OCI-M2 (cell line): Measurements from ENCODE around the gene ENAH.
"Not testable (repeated sequence)": the region's sequence is repeated elsewhere in the genome, so short reads cannot be mapped to it uniquely, and the experiment has no call there.

ENCODE experiments used
- DNase-seq: peaks from one replicate; lab custom pipeline; 2025; ENCODE audit not compliant: unreplicated experiment; lab: John Stamatoyannopoulos, UW

Gene ENAH

DNA sequence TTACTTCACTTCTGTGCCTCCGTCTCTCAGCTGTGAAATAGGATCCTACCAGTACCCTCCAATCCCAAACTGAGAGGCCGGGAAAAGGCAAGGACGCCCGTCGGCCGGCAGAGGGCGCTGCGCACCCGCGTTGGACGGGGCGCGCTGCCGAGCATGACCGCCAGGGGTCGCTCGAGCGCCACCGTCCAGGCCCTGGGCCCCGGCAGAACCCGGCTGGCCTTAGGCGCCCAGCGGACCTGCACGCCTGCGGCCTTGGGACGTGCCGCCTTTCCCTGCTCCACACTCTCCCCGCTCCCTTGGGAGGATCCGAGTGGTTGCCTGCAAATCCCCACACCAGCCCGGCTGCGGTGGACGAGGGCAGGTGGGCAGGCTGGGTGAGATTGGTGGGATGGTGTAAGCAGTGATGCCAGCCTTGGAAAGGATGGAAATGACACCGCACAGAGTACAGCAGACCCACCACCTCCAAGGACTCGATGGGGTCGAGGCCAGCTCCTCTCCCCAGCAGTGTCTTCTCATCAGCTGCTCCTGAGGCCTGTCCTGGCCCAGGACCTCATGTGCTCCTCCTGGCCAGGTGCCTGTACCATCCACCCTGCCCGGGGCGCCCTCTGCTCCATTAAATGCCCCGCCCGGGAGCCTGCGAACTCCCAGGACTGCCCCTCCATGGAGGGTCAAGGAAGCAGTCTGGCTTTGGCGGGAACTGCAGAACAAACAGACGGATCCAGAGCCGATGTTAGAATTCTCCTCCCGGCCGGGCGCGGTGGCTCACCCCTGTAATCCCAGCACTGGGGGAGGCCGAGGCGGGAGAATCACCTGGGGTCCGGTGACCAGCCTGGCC, 177.7 kb downstream of the ENAH start:
- no peak for DNase-seq

DNA sequence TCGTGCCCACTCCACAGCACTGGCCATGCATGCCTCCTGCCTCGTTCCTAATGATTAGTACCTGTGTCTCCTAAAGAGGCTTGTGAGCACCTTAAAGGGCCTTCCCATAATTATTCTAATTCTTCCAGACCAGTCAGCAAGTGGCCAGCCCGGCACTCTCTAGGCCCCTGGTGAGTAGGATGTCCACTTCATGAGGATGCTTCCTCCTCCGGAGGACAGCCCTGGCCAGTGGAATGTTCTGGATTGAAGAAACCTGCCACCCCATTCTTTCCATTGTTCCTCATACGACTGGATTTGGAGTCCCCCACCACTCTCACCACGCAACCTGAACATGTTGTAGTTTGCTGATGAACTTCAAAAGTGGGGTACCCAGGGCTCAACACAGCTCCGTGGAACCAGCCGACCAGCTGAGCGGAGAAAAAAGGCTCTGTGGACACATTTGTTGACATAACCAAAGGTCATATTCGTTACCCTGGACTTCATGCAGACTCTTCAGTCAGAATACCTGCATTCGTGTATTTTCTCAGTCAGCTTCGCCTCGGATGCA, 178.4 kb downstream of the ENAH start:
- DNase-seq: no peak

DNA sequence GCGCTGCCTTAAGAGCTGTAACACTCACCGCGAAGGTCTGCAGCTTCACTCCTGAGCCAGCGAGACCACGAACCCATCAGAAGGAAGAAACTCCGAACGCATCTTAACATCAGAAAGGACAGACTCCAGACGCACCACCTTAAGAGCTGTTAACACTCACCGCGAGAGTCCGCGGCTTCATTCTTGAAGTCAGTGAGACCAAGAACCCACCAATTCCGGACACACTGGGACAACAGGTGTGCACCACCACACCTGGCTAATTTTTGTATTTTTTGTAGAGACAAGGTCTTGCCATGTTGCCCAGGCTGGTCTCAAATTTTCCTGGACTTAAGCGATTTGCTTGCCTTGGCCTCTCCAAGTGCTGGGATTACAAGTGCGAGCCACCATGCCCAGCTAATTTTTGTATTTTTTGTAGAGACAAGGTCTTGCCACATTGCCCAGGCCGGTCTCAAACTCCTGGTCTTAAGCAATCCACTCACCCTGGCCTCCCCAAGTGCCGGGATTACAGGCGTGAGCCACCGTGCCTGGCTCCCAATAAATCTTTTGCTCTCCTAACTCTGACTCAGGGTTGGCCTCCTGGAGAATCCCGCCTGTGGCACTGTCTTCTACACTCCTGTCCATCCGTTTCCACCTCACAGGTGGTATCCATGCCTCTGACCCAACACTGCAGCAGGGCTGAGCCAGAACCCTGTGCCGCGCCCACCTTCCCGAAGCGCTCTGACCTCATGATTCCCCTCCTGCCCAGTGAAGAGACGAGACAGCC, 179.1 kb downstream of the ENAH start:
- not testable (repeated sequence) for DNase-seq

DNA sequence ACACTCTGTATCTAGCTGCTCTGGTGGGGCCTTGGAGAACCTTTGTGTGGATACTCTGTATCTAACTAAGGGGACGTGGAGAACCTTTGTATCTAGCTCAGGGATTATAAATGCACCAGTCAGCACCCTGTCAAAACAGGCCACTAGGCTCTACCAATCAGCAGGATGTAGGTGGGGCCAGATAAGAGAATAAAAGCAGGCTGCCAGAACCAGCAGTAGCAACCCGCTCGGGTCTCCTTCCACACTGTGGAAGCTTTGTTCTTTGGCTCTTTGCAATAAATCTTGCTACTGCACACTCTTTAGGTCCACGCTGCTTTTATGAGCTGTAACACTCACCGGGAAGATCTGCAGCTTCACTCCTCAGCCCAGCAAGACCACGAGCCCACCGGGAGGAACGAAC, 179.7 kb downstream of the ENAH start:
- DNase-seq: not testable (repeated sequence)

DNA sequence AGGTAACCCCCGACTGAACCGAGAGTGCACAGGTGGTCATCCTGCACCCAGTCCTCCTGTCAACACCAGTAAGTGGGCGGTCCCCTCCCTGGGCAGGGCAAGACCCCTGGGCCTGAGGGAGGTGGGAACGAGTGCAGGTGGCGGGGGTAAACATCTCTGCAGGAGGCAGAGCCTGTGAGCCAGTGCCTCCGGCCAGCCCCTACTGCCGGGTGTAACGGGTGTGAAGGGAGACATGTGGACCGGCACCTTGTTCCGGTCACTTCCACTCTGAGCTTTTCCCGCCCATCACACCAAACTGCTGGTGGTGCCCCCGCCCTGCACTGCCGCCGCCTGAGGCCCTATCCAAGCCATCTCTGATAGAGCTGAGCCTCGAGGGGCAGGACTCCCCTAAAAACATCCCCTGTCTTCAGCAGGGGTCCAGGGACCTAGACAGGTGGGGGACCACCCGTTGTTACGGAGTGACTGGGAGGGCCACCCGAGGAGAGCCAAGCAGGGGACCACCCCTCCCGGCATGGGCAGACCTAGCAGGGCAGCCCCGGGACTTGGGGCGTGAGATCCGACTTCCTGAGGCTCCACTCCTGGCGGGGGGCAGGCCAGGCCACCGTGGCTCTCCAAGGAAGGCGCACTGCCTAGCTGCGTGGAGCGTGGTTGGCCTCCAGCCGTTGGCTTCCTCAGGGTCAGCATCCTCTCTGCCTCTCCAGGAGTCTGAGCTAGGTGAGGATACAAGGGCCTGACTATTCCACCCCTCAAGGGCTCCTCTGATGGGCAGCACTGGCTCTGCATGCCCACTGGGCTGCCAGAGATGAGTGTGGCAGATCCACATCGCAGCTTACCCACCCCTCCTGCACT, 181.2 kb downstream of the ENAH start:
- DNase-seq: no peak

- no peak for DNase-seq
These were observed 181.8 kb downstream of the ENAH start for GRCh38 chr1:225471109-225471452.

DNA sequence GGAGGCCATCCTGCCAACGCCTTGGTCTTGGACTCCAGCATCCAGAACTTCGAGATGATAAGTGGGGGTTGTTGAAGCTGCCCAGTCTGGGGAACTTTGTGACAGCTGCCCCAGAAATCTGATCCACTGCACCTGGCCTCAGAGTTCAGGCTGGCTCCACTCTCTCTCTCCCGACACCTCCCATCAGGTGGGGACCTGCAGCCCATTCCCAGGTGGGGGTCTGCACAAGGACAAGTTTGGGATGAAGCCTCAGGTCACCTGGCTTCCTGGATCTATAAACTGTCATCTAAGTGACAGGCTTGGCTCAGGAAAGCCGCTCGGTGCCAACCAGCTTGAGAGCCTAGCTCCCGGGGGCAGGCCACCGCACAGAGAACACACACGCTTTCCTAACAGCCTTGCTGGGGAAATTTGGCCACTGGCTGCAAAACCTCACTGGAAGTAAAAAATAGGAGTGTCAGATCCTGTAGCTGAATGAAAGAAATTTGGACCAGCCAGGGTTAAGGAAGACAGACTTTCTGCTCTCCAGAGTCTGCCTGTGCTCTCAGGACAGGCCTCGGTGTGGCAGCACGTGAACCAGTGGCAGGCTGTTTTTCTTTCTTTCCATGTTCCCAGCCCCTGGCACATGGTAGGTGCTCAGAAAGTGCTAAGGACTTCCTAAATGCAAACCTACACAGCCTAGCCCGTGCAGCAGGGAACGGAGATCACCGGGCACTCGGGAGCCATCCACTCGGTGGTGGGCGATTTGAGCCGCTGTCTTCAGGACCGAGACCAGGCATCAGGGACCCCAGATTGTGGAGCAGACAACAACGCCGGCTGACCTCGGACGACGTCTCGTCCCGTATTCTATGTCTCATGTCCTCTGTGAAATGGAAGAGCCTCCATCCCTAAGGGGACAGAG, 182.5 kb downstream of the ENAH start:
- DNase-seq: no peak

DNA sequence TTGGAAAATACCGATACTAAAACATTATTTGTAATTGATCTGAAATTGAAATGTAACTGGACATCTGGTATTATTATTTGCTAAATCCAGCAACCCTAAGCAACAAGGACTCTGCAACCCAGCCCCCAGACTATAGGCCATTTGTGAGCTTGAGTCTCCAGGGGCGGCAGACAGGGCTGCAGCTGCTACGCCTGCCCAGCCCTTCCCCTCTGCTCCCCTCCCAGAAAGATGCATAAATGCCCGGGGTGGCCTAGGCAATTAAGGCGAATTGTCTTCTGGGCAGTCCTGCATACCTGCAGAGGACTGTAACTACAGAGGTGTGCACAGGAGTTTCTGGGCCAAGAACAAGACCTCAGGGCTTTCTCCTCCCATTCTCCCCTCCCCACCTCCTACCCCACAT, 183.9 kb downstream of the ENAH start:
- DNase-seq: no peak

DNA sequence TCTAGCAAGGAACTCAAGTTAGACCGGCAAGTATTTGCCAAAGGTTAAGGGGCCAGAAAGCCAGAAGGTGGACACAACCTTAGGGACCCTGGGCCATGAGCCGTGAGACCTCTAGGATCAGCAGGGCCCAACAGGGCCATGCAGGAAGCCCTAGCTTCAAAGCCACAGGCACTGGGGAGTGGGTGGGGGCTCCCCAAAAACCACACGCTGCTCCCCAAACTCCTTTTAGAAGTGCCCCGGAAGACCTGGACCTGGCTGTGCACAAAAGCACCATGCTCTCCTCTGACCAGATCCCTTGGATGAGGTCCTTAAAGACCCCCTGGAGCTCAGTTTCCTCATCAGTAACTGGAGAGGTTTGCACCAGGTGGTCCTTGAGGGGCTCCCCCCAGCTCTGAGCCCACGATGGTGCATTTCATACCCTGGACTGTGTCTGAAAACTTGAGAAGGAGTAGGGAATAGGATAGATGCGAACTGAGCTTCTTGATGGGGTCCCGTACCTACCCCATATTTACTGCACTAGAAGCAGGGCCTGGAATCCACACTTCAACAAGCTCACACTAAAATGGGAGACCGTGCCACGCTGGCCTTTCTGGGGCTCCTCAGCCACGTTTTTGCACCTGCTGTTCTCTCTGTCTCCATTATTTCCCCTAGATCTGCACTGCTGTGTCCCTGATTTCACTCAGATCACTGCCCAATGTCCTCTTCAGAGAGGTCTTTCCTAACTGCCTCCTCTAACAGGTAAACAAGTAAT, 184.5 kb downstream of the ENAH start:
- no peak for DNase-seq

DNA sequence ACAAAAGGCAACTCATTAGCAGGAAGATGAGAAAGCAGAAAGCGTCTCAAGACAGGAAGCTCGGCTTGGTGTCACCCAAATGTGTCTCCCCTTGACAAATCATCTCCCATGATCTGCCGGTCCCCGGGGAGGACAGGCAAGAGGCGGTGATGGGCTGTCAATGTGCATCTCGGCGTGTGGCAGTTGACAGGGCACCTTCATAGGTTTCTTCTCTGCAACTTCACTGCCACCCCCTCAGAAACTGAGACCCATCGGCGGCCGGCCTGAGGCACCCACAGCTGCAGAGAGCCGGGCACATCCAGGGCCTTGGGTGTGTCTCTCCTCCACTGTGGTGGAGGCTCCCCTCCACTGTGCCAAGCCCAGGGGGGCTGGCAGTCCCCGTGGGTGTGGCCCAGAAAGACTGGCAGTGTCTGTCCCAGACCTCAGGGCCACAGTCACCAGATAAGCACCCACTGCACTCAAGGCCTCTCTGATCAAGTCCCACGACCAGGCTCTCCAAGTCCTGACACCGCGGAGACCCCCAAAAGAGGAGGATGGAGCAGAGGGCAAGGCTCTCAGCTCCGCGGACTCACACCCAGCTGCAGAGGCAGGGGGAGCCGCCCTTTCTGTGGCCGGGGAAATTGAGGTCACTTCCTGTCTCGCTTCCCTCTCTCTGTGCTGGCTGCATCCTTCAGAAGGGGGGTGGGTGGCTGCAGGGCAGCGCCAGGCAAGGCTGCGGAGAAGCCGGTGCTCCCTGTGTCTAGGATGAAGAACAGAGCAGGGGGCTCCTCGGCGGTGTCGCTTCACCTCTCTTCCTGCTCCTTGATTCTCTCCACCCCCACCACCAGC, 185.5 kb downstream of the ENAH start:
- DNase-seq: no peak

- DNase-seq: no peak
These were observed 186.1 kb downstream of the ENAH start for GRCh38 chr1:225466848-225467192.

DNA sequence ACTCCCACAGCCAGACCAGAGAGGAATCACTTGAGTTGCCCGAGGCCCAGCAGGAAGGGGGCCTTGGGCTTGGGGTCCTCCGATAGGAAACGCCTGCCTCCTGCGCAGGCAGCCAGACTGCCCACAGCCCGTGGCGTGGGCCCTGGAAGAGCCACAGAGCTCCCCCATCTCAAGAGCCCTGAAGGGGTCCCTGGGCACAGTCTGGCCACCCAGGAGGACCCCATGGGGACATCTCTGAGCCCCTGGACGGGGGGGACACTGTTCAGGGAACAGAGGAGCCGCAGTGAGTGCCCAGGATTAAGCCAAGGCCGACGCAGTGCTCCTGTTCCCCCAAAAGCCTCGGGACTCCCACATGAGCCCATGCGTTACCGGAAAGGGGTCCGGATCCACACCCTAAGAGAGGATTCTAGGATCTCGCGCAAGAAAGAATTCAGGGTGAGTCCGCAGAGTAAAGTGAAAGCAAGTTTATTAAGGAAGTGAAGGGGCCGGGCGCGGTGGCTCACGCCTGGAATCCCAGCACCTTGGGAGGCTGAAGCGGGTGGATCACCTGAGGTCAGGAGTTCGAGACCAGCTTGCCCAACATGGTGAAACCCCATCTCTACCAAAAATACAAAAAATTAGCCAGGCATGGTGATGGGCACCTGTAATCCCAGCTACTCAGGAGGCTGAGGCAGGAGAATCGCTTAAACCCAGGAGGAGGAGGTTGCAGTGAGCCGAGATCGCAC, 187.0 kb downstream of the ENAH start:
- no peak for DNase-seq

DNA sequence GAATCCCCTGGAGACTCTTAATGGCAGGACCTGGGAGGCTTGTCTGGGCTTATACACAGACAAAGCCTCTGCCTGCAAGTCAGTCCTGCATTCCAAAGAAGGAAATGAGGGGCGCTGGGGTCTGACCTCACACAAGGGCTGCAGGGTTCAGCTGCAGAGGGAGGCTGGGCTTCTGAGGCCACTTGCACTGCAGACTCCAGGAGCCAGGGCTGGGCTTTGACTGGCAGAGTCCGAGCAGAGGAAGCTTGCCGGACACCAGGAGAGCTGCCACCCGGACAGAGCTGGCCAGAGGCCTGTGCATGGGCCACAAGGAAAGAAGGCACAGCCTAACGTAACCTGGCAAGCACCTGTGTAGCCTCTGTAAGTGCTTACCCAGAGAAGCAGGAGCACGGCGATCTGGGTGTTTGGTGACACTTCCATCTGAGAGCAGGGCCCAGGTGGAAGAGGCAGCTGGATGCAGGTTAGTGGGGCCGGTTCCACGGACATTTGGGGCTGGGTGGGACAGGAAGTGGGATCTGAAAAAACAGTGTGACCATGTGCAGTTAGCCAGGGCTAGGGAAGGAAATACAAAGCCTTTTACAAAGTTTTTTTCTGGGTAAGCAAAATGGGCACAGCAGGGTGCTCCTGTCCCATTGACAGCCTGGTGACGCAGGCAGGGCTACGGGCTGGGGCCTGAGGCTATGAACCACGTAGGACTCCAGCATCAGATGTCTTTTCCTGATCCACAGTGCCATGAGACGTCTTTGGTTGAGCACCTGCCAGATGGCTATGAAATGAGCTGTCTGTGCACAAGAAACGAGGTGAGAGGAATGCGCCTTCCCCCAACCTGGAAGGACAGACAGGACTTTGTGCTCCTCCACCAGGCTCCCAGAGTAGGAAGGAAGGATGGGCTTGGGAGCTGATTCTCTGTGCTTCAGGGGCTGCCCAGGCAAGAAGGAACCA, 187.8 kb downstream of the ENAH start:
- DNase-seq: no peak

DNA sequence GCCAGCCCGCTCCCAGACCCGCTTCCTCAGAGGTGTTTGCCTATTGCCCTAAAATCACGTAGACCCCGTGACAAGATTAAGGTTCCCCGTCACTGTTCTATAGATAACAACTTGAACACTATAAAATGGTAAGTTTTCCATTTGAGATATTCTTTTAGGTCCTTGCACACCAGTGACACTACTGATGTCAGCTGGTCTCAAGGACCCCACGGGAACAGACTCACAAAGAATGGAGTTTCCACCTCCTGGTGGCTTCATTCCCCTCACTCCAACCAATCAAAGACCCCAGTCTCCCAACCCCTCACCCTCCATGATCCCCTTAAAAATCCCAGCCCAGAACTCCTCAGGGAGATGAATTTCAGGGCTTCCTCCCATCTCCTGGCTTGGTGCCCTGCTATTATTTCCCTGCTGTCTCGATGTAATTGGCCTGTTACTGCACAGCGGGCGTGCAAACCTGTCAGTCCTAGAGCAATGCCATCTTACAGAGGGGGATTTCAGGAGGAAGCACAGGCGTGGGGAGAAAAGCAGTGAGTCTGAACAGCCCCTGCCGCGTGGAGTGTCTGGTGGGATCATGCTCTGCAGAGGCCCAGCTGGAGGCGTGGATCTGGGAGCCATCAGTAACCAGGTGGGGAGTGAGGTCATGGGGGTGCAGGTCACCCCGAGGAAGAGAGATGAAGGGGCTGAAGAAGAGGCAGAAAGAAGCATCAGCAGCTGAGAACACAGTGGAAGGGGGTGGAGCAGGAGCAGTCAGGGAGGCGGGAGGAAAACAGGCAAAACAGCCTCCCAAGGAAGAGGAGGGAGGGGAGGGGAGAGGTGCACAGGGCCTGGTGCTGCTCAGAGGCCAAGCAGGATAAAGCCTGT, 190.0 kb downstream of the ENAH start:
- DNase-seq: no peak

DNA sequence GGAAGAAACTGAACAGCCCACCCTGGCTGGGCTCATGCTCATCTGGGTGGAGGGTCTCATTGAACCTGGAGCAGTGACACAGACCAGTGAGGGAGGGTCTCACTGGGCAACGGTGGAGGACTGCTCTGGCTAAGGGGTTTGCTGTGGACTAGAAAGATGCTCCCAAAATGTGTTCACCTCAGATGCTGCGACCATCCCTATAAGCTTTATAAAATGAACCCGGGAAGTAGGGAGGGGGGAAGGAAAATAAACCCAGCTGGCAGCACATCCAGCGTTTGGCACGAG, 190.6 kb downstream of the ENAH start:
- DNase-seq: no peak
